ENCODE measurements around the gene POLR3E.
"Not testable (repeated sequence)": the region's sequence is repeated elsewhere in the genome, so short reads cannot be mapped to it uniquely, and the experiment has no call there.

DNA sequence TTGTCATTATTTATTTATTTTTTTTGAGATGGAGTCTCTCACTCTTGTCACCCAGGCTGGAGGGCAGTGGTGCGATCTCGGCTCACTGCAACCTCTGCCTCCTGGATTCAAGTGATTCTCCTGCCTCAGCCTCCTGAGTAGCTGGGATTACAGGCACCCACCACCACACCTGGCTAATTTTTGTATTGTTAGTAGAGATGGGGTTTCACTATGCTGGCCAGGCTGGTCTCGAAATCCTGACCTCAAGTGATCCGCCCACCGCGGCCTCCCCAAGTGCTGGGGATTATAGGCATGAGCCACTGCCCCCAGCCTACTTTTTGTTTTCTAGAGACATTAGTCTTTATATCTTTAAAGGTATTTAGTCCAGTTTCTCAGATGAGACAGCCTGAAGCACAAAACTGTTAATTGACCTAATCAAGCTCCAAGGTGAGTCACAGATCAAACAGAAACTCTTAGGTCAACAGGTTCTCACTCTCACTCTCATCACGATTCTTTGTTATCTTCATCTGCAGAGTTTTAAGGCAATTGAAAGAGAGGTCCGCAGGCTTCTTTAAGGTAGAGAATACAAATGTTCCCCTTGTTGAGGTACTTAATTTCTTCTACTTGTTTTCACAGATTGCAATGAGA, 71.1 kb downstream of the POLR3E start:
- TF ChIP-seq, protein P1, sequence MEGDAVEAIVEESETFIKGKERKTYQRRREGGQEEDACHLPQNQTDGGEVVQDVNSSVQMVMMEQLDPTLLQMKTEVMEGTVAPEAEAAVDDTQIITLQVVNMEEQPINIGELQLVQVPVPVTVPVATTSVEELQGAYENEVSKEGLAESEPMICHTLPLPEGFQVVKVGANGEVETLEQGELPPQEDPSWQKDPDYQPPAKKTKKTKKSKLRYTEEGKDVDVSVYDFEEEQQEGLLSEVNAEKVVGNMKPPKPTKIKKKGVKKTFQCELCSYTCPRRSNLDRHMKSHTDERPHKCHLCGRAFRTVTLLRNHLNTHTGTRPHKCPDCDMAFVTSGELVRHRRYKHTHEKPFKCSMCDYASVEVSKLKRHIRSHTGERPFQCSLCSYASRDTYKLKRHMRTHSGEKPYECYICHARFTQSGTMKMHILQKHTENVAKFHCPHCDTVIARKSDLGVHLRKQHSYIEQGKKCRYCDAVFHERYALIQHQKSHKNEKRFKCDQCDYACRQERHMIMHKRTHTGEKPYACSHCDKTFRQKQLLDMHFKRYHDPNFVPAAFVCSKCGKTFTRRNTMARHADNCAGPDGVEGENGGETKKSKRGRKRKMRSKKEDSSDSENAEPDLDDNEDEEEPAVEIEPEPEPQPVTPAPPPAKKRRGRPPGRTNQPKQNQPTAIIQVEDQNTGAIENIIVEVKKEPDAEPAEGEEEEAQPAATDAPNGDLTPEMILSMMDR (conservative IDR thresholded peaks at IDR 0.05) = not testable (repeated sequence)
- TF ChIP-seq EZH2 (IDR thresholded peaks at IDR 0.05; ENCODE audit: low read depth) = not testable (repeated sequence)
